ENCODE measurements around the gene ABCC1. TPM values are rescaled to one million over a fixed set of nuclear protein-coding genes. Genes with fewer than 3 reads are reported as not detected.

ABCC1 gene
- total RNA-seq, 1 experiment from 2014 or later, result 56.4 TPM

DNA sequence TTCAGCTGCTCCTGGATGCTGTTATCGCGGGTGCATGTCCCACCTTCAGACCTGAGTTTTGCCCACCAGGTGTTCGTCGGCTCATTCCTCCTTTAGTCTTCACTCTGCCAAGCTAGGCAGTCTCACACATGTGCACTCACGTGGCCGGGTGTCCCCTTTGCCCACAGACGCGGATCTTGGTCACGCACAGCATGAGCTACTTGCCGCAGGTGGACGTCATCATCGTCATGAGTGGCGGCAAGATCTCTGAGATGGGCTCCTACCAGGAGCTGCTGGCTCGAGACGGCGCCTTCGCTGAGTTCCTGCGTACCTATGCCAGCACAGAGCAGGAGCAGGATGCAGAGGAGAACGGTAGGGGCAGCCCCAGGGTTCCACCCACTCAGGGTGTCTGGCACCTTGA lies 140.8 kb downstream of the ABCC1 start:
- no peak overlapping the region for H3K14ac ChIP-seq (ENCODE audit: insufficient read depth, low read length)
- H3K23me2 ChIP-seq (ENCODE audit: insufficient read length, low read depth, low read length, poor library complexity, severe bottlenecking), result no peaks in the 10 kb centered on the region
- TF ChIP-seq, protein P1, sequence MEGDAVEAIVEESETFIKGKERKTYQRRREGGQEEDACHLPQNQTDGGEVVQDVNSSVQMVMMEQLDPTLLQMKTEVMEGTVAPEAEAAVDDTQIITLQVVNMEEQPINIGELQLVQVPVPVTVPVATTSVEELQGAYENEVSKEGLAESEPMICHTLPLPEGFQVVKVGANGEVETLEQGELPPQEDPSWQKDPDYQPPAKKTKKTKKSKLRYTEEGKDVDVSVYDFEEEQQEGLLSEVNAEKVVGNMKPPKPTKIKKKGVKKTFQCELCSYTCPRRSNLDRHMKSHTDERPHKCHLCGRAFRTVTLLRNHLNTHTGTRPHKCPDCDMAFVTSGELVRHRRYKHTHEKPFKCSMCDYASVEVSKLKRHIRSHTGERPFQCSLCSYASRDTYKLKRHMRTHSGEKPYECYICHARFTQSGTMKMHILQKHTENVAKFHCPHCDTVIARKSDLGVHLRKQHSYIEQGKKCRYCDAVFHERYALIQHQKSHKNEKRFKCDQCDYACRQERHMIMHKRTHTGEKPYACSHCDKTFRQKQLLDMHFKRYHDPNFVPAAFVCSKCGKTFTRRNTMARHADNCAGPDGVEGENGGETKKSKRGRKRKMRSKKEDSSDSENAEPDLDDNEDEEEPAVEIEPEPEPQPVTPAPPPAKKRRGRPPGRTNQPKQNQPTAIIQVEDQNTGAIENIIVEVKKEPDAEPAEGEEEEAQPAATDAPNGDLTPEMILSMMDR (conservative IDR thresholded peaks at IDR 0.05), result no peak
- H2BK20ac ChIP-seq (ENCODE audit: low read depth, low read length, poor library complexity, severe bottlenecking), result no peak overlapping the region
- no peak overlapping the region for H3K27ac ChIP-seq (ENCODE audit: insufficient read length, low read depth, low read length)
- no peak overlapping the region for H3K56ac ChIP-seq (ENCODE audit: insufficient read length, low read depth, low read length)
- no peak overlapping the region for H3K4ac ChIP-seq (ENCODE audit: low read depth, low read length)
- H3K4me1 ChIP-seq (ENCODE audit: insufficient read depth, low read length), result no peaks in the 10 kb centered on the region
- no peak overlapping the region for H3K9ac ChIP-seq (ENCODE audit: extremely low read depth, insufficient read length, low read length)
- H2BK12ac ChIP-seq (ENCODE audit: insufficient read length, low read depth, low read length), result no peak overlapping the region
- no peak overlapping the region for H2BK15ac ChIP-seq (ENCODE audit: low read depth, low read length)
- H2BK5ac ChIP-seq (ENCODE audit: insufficient read length, low read length), result no peak overlapping the region
- H3K79me2 ChIP-seq (ENCODE audit: insufficient read depth, low read length), result no peaks in the 10 kb centered on the region
- no peak overlapping the region for H2BK120ac ChIP-seq (ENCODE audit: low read depth, low read length, poor library complexity, severe bottlenecking)
- DNase-seq, result no peak
- H3K79me1 ChIP-seq (ENCODE audit: insufficient read depth, low read depth, low read length, poor library complexity, severe bottlenecking), result no peaks in the 10 kb centered on the region
- H3K27me3 Mint-ChIP-seq (ENCODE audit: low read depth), result no peaks in the 10 kb centered on the region
- no CpG with 5 or more reads among the region's 19 CpGs for WGBS (ENCODE audit: extremely low coverage, insufficient read length, low lambda C conversion rate)
- no peak overlapping the region for H4K91ac ChIP-seq (ENCODE audit: insufficient read length, low read depth, low read length)
- no peak overlapping the region for H3K18ac ChIP-seq (ENCODE audit: insufficient read length, low read depth, low read length)
- no peak overlapping the region for H3K23ac ChIP-seq (ENCODE audit: insufficient read length, low read depth, low read length)
- H4K8ac ChIP-seq (replicated peaks; ENCODE audit: insufficient read length, low read depth, low read length), result no peak overlapping the region
- no peak overlapping the region for H3T11ph ChIP-seq (ENCODE audit: low read length)
- no peak overlapping the region for H2AFZ ChIP-seq (ENCODE audit: low read length)
- H4K20me1 ChIP-seq (ENCODE audit: control insufficient read depth, insufficient read depth, insufficient read length), result peaks cover 4% of the 10 kb centered on the region
- H2AK5ac ChIP-seq (ENCODE audit: insufficient read length, low read length), result no peak overlapping the region
- H4K5ac ChIP-seq (ENCODE audit: insufficient read length, low read depth, low read length), result no peak overlapping the region
- no peak overlapping the region for H3K4me3 Mint-ChIP-seq
- no peaks in the 10 kb centered on the region for H3K27me3 ChIP-seq (ENCODE audit: insufficient read depth, low read length)
- no peak overlapping the region for H3K4me2 ChIP-seq (ENCODE audit: insufficient read depth, insufficient read length, low read length)
- no peaks in the 10 kb centered on the region for H3K9me3 ChIP-seq (ENCODE audit: control insufficient read depth, low read depth, low read length)
- no peaks in the 10 kb centered on the region for H3K9me3 Mint-ChIP-seq
- H3K27ac Mint-ChIP-seq, result peak overlapping the region in 1 of 3 experiments; percentile 74; a peak in 1 of 7 replicates
- H3K36me3 Mint-ChIP-seq (ENCODE audit: insufficient read depth in 1 of 3, low read depth in 3 of 3), result peaks cover 29 to 78% (median 68%) of the 10 kb centered on the region in 3 experiments; a peak in 6 of 7 replicates
- H3K4me1 Mint-ChIP-seq, result peaks cover 7 to 23% of the 10 kb centered on the region in 2 experiments; a peak in 2 of 4 replicates
